GM12801 (cell line): Measurements from ENCODE around the gene CD24.

Experiments used
- CTCF ChIP-seq: IDR thresholded peaks from one replicate; pipeline ENCODE4 v1.5.1; 2011; ENCODE audit warnings: control low read depth; ENCODE audit not compliant: insufficient read length; ENCODE audit errors: extremely low read depth

CD24 gene

GRCh38 chr6:106974999-106975737 is 639 bp upstream of the CD24 start:
- no peak for TF ChIP-seq CTCF

- TF ChIP-seq CTCF: no peak
Observed at GRCh38 chr6:106973836-106974335, 643 bp downstream of the CD24 start.

GRCh38 chr6:106973018-106973835 is 1.3 kb downstream of the CD24 start:
- TF ChIP-seq CTCF: no peak

- no peak for TF ChIP-seq CTCF
Observed at GRCh38 chr6:106972500-106972899, 2.0 kb downstream of the CD24 start.

- TF ChIP-seq CTCF: no peak
Observed at GRCh38 chr6:106967936-106968555, 6.5 kb downstream of the CD24 start.

GRCh38 chr6:106966671-106967640 is 7.6 kb downstream of the CD24 start:
- TF ChIP-seq CTCF: no peak

GRCh38 chr6:106966229-106966628 is 8.3 kb downstream of the CD24 start:
- TF ChIP-seq CTCF: no peak
